Osteocyte (in vitro differentiated cells): ENCODE results near the gene CASQ2. TPM values are rescaled to one million over a fixed set of nuclear protein-coding genes. Genes with fewer than 3 reads are reported as not detected.

Experiments
- DNase-seq: peaks from one replicate; pipeline ENCODE4 v3.0.0; 2021; ENCODE audit warnings: mixed read lengths; ENCODE audit not compliant: unreplicated experiment; ENCODE audit errors: extremely low spot score
- H3K27ac Mint-ChIP-seq: one replicate; pipeline ENCODE4 v1.8.0; 2021; ENCODE audit warnings: mild to moderate bottlenecking, mixed read lengths; ENCODE audit not compliant: unreplicated experiment
- H3K27me3 Mint-ChIP-seq: one replicate; pipeline ENCODE4 v1.8.0; 2021; ENCODE audit warnings: mixed read lengths; ENCODE audit not compliant: unreplicated experiment
- H3K36me3 Mint-ChIP-seq: one replicate; pipeline ENCODE4 v1.8.0; 2021; ENCODE audit warnings: mixed read lengths; ENCODE audit not compliant: unreplicated experiment
- H3K4me1 Mint-ChIP-seq: one replicate; pipeline ENCODE4 v1.8.0; 2021; ENCODE audit warnings: mixed read lengths; ENCODE audit not compliant: unreplicated experiment
- H3K4me3 Mint-ChIP-seq: one replicate; pipeline ENCODE4 v1.8.0; 2021; ENCODE audit warnings: mild to moderate bottlenecking, moderate library complexity, mixed read lengths; ENCODE audit not compliant: unreplicated experiment
- H3K9me3 Mint-ChIP-seq: one replicate; pipeline ENCODE4 v1.8.0; 2021; ENCODE audit warnings: mixed read lengths; ENCODE audit not compliant: unreplicated experiment
- CTCF ChIP-seq: fragments of 200-600 bp; sonication (generic); IDR thresholded peaks from 2 replicates; pipeline ENCODE4 v1.5.0; 2021; ENCODE audit warnings: antibody characterized with exemption, mild to moderate bottlenecking, moderate library complexity
- total RNA-seq: library from RNA; stranded (reverse); gene quantifications from 2 replicates; pipeline ENCODE4 v1.2.1, GENCODE V29; 2021

Gene CASQ2
- total RNA-seq, 1 donor from 2014 or later: not detected

- no peak for TF ChIP-seq CTCF
- Mint-ChIP-seq H3K9me3 (no peaks in the 10 kb centered on the region), H3K27me3 (peaks cover 44% of the 10 kb centered on the region), H3K36me3 (no peaks in the 10 kb centered on the region), H3K4me1 (peaks cover 5% of the 10 kb centered on the region), H3K4me3 (no peak overlapping the region), H3K27ac (no peak overlapping the region)
- no peak for DNase-seq
Observed at GRCh38 chr1:115718011-115718754, 50.3 kb downstream of the CASQ2 start.

- Mint-ChIP-seq H3K9me3 (no peaks in the 10 kb centered on the region), H3K4me1 (peaks cover 5% of the 10 kb centered on the region), H3K27me3 (peaks cover 50% of the 10 kb centered on the region), H3K36me3 (no peaks in the 10 kb centered on the region), H3K27ac (no peak overlapping the region), H3K4me3 (no peak overlapping the region)
- DNase-seq: no peak
- TF ChIP-seq CTCF: peak; percentile 54
Observed at GRCh38 chr1:115717541-115717940, 51.0 kb downstream of the CASQ2 start.

GRCh38 chr1:115714572-115715141, 53.9 kb downstream of the CASQ2 start:
- no peak overlapping the region for H3K27ac Mint-ChIP-seq
- DNase-seq: no peak
- no peaks in the 10 kb centered on the region for H3K9me3 Mint-ChIP-seq
- peaks cover 60% of the 10 kb centered on the region for H3K27me3 Mint-ChIP-seq
- H3K4me3 Mint-ChIP-seq: no peak overlapping the region
- H3K36me3 Mint-ChIP-seq: no peaks in the 10 kb centered on the region
- no peak for TF ChIP-seq CTCF
- no peaks in the 10 kb centered on the region for H3K4me1 Mint-ChIP-seq

GRCh38 chr1:115713906-115714305, 54.6 kb downstream of the CASQ2 start:
- no peak overlapping the region for H3K4me3 Mint-ChIP-seq
- DNase-seq: no peak
- H3K27ac Mint-ChIP-seq: no peak overlapping the region
- peaks cover 67% of the 10 kb centered on the region for H3K27me3 Mint-ChIP-seq
- H3K4me1 Mint-ChIP-seq: no peaks in the 10 kb centered on the region
- H3K36me3 Mint-ChIP-seq: no peaks in the 10 kb centered on the region
- no peaks in the 10 kb centered on the region for H3K9me3 Mint-ChIP-seq
- no peak for TF ChIP-seq CTCF

- H3K36me3 Mint-ChIP-seq: no peaks in the 10 kb centered on the region
- no peaks in the 10 kb centered on the region for H3K9me3 Mint-ChIP-seq
- TF ChIP-seq CTCF: no peak
- peaks cover 67% of the 10 kb centered on the region for H3K27me3 Mint-ChIP-seq
- no peak overlapping the region for H3K27ac Mint-ChIP-seq
- DNase-seq: no peak
- no peaks in the 10 kb centered on the region for H3K4me1 Mint-ChIP-seq
- no peak overlapping the region for H3K4me3 Mint-ChIP-seq
Observed at GRCh38 chr1:115712911-115713609, 55.5 kb downstream of the CASQ2 start.
